RWPE1 (cell line): ENCODE data around the gene REX1BD.

ENCODE experiments used
- CTCF ChIA-PET: fragments of 350-600 bp; sonication (Branson Sonifier 250); formaldehyde crosslinking; extraction: SDS; loops from one replicate; lab custom pipeline; 2021; lab: Yijun Ruan, JAX
- POLR2A ChIA-PET: fragments of 400-600 bp; formaldehyde crosslinking; extraction: SDS; loops from one replicate; lab custom pipeline; 2020; ENCODE audit warnings: antibody characterized with exemption; ENCODE audit not compliant: low non-redundant PET; lab: Yijun Ruan, JAX
- DNase-seq: peaks from one replicate; pipeline ENCODE4 v3.0.0; 2012; ENCODE audit warnings: low spot score
- H3K27ac ChIP-seq: fragments of 450-650 bp; 2 replicates; pipeline ENCODE4 v1.5.1; 2017
- CTCF ChIP-seq: fragments of 450-650 bp; conservative IDR thresholded peaks from 2 replicates; pipeline ENCODE4 v1.5.1; 2017; ENCODE audit warnings: low read depth, mild to moderate bottlenecking

Gene REX1BD

GRCh38 chr19:18543814-18544475 lies 44.7 kb upstream of the REX1BD start:
- CTCF ChIA-PET: interaction anchor here (0.6 to 1.2 kb wide), 6 partner anchors 10 to 93 kb away, joined by 3 to 5 read pairs (median 4); partner anchors contain the start of gene REX1BD

GRCh38 chr19:18551631-18552030 lies 37.0 kb upstream of the REX1BD start:
- DNase-seq: no peak
- ChIA-PET CTCF (interaction anchor here (0.6 to 1.6 kb wide), 2 partner anchors 11 to 100 kb away, joined by 3 read pairs; no protein-coding TSS in a partner anchor), POLR2A (interaction anchor here (0.6 kb wide), 1 partner anchor 632 kb away, joined by 3 read pairs; no protein-coding TSS in a partner anchor)
- TF ChIP-seq CTCF: no peak
- no peak overlapping the region for H3K27ac ChIP-seq

More at GRCh38 chr19:18543814-18544475, 44.7 kb upstream of the REX1BD start:
- peak; percentile 73 for DNase-seq
- POLR2A ChIA-PET: interaction anchor here (0.5 to 1.6 kb wide), 3 partner anchors 13 to 45 kb away, joined by 3 to 6 read pairs (median 4); no protein-coding TSS in a partner anchor
- TF ChIP-seq CTCF: no peak
- peak overlapping the region; percentile 86 for H3K27ac ChIP-seq

GRCh38 chr19:18557411-18558201 lies 31.0 kb upstream of the REX1BD start, which contains the start of gene KXD1:
TSS of gene KXD1 (plus strand) at chr19:18557870. CDS start at chr19:18562057, 4,187 bp downstream.
- ChIA-PET CTCF (interaction anchor here (0.5 to 1.2 kb wide), 7 partner anchors 12 to 96 kb away, joined by 3 to 8 read pairs (median 3); no protein-coding TSS in a partner anchor), POLR2A (interaction anchor here (0.5 to 1.1 kb wide), 4 partner anchors 8 to 139 kb away, joined by 3 to 6 read pairs (median 4); no protein-coding TSS in a partner anchor)
- peak; percentile 96 for DNase-seq
- TF ChIP-seq CTCF: no peak
- H3K27ac ChIP-seq: peak within 1 kb of the TSS; percentile 83

- no peak for TF ChIP-seq CTCF
- peak overlapping the region; percentile 83 for H3K27ac ChIP-seq
- DNase-seq: no peak
- ChIA-PET CTCF (interaction anchor here (0.5 to 1.2 kb wide), 7 partner anchors 11 to 97 kb away, joined by 3 to 8 read pairs (median 3); no protein-coding TSS in a partner anchor), POLR2A (interaction anchor here (1.1 to 1.2 kb wide), 2 partner anchors 14 to 32 kb away, joined by 4 to 12 read pairs; partner anchors contain the start of gene UBA52)
Measured at GRCh38 chr19:18558202-18558555, 30.4 kb upstream of the REX1BD start.

GRCh38 chr19:18558604-18559003 lies 30.0 kb upstream of the REX1BD start:
- ChIA-PET POLR2A (interaction anchor here (1.1 to 1.2 kb wide), 2 partner anchors 13 to 33 kb away, joined by 4 to 12 read pairs; partner anchors contain the start of gene UBA52), CTCF (interaction anchor here (0.6 to 1.2 kb wide), 6 partner anchors 11 to 97 kb away, joined by 3 to 5 read pairs (median 3); no protein-coding TSS in a partner anchor)
- peak overlapping the region; percentile 83 for H3K27ac ChIP-seq
- no peak for TF ChIP-seq CTCF
- DNase-seq: no peak

- no peak for DNase-seq
- TF ChIP-seq CTCF: no peak
- CTCF ChIA-PET: no interaction called here
- POLR2A ChIA-PET: no interaction called here
- H3K27ac ChIP-seq: peak overlapping the region; percentile 50
Measured at GRCh38 chr19:18559685-18560084, 28.9 kb upstream of the REX1BD start.
